SU-DHL-6 (cell line): ENCODE results near the gene P2RY8.
"Not testable (repeated sequence)": the region's sequence is repeated elsewhere in the genome, so short reads cannot be mapped to it uniquely, and the experiment has no call there.

ENCODE experiments used
- CTCF ChIP-seq: fragments of 200-600 bp; sonication (generic); IDR thresholded peaks from one replicate; pipeline ENCODE4 v1.5.1; 2017; ENCODE audit warnings: antibody characterized with exemption, mild to moderate bottlenecking, low read length, moderate library complexity; ENCODE audit not compliant: insufficient read depth, poor library complexity, severe bottlenecking
- EZH2phosphoT487 ChIP-seq: fragments of 200-600 bp; sonication (generic), shearing (Covaris generic); conservative IDR thresholded peaks from 2 replicates; pipeline ENCODE4 v1.6.1; 2018; ENCODE audit warnings: mild to moderate bottlenecking, antibody characterized with exemption, low read length, moderate library complexity, mixed read lengths

GRCh38 chrX:1574181-1574580, 37.2 kb upstream of the P2RY8 start:
- TF ChIP-seq CTCF, EZH2phosphoT487: not testable (repeated sequence)
